ENCODE measurements around the gene OR10AD1.

DNA sequence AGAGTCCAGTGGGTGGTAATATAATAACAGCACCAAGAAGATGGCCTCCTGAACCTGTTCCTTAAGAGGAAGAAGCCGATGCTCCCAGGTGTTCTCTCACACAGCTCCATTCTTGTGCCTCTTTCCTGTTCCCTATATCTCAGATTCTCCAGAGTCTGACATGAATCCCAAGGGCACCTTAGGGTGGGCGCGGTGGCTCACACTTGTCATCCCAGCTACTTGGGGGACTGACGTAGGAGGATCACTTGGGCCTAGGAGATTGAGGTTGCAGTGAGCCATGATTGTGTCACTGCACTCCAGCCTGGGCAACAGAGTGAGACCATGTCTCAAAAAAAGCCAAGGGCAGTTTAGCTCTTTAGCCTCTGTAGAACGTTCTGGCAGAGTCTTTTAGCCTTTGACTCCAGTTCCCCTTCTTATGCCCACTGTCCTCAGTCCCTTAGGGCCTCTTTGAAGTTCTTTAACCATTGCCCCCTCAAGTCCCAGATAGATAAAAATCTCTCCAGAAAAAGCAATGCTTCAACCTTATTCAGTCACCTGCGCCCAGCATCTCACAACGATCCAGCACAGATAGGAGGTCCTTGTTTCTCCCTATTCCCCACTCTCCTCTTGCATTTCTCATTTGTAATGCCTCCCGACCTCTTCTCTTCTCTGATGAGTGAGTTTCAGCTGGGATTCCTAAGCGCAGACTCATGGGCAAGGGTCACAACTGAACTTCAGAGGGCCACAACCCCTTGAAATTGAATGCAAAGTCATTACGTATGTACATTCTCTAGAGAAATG is 15.0 kb downstream of the OR10AD1 start:
- TF ChIP-seq, protein P1, sequence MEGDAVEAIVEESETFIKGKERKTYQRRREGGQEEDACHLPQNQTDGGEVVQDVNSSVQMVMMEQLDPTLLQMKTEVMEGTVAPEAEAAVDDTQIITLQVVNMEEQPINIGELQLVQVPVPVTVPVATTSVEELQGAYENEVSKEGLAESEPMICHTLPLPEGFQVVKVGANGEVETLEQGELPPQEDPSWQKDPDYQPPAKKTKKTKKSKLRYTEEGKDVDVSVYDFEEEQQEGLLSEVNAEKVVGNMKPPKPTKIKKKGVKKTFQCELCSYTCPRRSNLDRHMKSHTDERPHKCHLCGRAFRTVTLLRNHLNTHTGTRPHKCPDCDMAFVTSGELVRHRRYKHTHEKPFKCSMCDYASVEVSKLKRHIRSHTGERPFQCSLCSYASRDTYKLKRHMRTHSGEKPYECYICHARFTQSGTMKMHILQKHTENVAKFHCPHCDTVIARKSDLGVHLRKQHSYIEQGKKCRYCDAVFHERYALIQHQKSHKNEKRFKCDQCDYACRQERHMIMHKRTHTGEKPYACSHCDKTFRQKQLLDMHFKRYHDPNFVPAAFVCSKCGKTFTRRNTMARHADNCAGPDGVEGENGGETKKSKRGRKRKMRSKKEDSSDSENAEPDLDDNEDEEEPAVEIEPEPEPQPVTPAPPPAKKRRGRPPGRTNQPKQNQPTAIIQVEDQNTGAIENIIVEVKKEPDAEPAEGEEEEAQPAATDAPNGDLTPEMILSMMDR (IDR thresholded peaks at IDR 0.05; ENCODE audit: low read depth, low read length, missing input control) = no peak
- TF ChIP-seq, protein P2, sequence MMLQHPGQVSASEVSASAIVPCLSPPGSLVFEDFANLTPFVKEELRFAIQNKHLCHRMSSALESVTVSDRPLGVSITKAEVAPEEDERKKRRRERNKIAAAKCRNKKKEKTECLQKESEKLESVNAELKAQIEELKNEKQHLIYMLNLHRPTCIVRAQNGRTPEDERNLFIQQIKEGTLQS (IDR thresholded peaks at IDR 0.05) = no peak
- TF ChIP-seq TAF1 (conservative IDR thresholded peaks at IDR 0.05) (no peak), RAD21 (IDR thresholded peaks at IDR 0.05) (no peak), SP1 (IDR thresholded peaks at IDR 0.05) (no peak), JUND (IDR thresholded peaks at IDR 0.05) (no peak), GABPA (IDR thresholded peaks at IDR 0.05 in 1 of 2, conservative IDR thresholded peaks at IDR 0.05 in 1 of 2) (no peak)
- TF ChIP-seq, protein P3, sequence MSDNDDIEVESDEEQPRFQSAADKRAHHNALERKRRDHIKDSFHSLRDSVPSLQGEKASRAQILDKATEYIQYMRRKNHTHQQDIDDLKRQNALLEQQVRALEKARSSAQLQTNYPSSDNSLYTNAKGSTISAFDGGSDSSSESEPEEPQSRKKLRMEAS (IDR thresholded peaks at IDR 0.05) = no peak
- TF ChIP-seq, protein P4, sequence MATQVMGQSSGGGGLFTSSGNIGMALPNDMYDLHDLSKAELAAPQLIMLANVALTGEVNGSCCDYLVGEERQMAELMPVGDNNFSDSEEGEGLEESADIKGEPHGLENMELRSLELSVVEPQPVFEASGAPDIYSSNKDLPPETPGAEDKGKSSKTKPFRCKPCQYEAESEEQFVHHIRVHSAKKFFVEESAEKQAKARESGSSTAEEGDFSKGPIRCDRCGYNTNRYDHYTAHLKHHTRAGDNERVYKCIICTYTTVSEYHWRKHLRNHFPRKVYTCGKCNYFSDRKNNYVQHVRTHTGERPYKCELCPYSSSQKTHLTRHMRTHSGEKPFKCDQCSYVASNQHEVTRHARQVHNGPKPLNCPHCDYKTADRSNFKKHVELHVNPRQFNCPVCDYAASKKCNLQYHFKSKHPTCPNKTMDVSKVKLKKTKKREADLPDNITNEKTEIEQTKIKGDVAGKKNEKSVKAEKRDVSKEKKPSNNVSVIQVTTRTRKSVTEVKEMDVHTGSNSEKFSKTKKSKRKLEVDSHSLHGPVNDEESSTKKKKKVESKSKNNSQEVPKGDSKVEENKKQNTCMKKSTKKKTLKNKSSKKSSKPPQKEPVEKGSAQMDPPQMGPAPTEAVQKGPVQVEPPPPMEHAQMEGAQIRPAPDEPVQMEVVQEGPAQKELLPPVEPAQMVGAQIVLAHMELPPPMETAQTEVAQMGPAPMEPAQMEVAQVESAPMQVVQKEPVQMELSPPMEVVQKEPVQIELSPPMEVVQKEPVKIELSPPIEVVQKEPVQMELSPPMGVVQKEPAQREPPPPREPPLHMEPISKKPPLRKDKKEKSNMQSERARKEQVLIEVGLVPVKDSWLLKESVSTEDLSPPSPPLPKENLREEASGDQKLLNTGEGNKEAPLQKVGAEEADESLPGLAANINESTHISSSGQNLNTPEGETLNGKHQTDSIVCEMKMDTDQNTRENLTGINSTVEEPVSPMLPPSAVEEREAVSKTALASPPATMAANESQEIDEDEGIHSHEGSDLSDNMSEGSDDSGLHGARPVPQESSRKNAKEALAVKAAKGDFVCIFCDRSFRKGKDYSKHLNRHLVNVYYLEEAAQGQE (IDR thresholded peaks at IDR 0.05) = no peak
- TF ChIP-seq, protein P5, sequence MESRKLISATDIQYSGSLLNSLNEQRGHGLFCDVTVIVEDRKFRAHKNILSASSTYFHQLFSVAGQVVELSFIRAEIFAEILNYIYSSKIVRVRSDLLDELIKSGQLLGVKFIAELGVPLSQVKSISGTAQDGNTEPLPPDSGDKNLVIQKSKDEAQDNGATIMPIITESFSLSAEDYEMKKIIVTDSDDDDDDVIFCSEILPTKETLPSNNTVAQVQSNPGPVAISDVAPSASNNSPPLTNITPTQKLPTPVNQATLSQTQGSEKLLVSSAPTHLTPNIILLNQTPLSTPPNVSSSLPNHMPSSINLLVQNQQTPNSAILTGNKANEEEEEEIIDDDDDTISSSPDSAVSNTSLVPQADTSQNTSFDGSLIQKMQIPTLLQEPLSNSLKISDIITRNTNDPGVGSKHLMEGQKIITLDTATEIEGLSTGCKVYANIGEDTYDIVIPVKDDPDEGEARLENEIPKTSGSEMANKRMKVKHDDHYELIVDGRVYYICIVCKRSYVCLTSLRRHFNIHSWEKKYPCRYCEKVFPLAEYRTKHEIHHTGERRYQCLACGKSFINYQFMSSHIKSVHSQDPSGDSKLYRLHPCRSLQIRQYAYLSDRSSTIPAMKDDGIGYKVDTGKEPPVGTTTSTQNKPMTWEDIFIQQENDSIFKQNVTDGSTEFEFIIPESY (IDR thresholded peaks at IDR 0.05) = no peak

Measured in liver (tissue), 3 donors.